RWPE2 (cell line): Measurements from ENCODE around the gene RADIL.

Experiments
- ATAC-seq: fragments of 200-7000 bp; cut with Tn5 transposase; 3 replicates; pipeline ENCODE4 v1.9.1; 2021; ENCODE audit warnings: low read depth
- DNase-seq: peaks from one replicate; pipeline ENCODE4 v3.0.0-alpha.2; 2020; ENCODE audit warnings: low spot score
- H3K27ac ChIP-seq: fragments of 450-650 bp; 2 replicates; pipeline ENCODE4 v1.5.1; 2017; ENCODE audit warnings: mild to moderate bottlenecking; ENCODE audit not compliant: poor library complexity, severe bottlenecking
- H3K27me3 ChIP-seq: fragments of 250-450 bp; sonication (Bioruptor Pico); 2 replicates; pipeline ENCODE4 v1.5.1; 2021; ENCODE audit warnings: mild to moderate bottlenecking, moderate library complexity; ENCODE audit not compliant: insufficient read depth, poor library complexity, severe bottlenecking
- H3K36me3 ChIP-seq: fragments of 250-450 bp; sonication (Bioruptor Pico); 2 replicates; pipeline ENCODE4 v1.5.1; 2020; ENCODE audit warnings: low read depth, mild to moderate bottlenecking, moderate library complexity
- H3K4me1 ChIP-seq: fragments of 250-450 bp; sonication (Bioruptor Pico); 2 replicates; pipeline ENCODE4 v1.5.1; 2021; ENCODE audit warnings: mild to moderate bottlenecking, moderate library complexity; ENCODE audit not compliant: insufficient read depth, poor library complexity, severe bottlenecking
- H3K4me3 ChIP-seq: fragments of 250-450 bp; sonication (Bioruptor Pico); 2 replicates; pipeline ENCODE4 v1.5.1; 2021; ENCODE audit warnings: mild to moderate bottlenecking, moderate library complexity; ENCODE audit not compliant: severe bottlenecking
- H3K9me3 ChIP-seq: fragments of 250-450 bp; sonication (Bioruptor Pico); 2 replicates; pipeline ENCODE4 v1.5.1; 2021; ENCODE audit warnings: mild to moderate bottlenecking, moderate library complexity; ENCODE audit not compliant: severe bottlenecking
- CTCF ChIP-seq: fragments of 450-650 bp; IDR thresholded peaks from one replicate; pipeline ENCODE4 v1.5.1; 2017; ENCODE audit warnings: mild to moderate bottlenecking, moderate library complexity; ENCODE audit not compliant: poor library complexity, severe bottlenecking

RADIL gene

GRCh38 chr7:4819560-4820404, 63.7 kb downstream of the RADIL start:
- DNase-seq (no peak), ATAC-seq (no peak)
- H3K4me3 ChIP-seq, result no peak overlapping the region
- H3K36me3 ChIP-seq, result no peaks in the 10 kb centered on the region
- H3K9me3 ChIP-seq, result no peaks in the 10 kb centered on the region
- no peaks in the 10 kb centered on the region for H3K4me1 ChIP-seq
- no peak for TF ChIP-seq CTCF
- H3K27me3 ChIP-seq, result no peaks in the 10 kb centered on the region
- H3K27ac ChIP-seq, result no peak overlapping the region

DNA sequence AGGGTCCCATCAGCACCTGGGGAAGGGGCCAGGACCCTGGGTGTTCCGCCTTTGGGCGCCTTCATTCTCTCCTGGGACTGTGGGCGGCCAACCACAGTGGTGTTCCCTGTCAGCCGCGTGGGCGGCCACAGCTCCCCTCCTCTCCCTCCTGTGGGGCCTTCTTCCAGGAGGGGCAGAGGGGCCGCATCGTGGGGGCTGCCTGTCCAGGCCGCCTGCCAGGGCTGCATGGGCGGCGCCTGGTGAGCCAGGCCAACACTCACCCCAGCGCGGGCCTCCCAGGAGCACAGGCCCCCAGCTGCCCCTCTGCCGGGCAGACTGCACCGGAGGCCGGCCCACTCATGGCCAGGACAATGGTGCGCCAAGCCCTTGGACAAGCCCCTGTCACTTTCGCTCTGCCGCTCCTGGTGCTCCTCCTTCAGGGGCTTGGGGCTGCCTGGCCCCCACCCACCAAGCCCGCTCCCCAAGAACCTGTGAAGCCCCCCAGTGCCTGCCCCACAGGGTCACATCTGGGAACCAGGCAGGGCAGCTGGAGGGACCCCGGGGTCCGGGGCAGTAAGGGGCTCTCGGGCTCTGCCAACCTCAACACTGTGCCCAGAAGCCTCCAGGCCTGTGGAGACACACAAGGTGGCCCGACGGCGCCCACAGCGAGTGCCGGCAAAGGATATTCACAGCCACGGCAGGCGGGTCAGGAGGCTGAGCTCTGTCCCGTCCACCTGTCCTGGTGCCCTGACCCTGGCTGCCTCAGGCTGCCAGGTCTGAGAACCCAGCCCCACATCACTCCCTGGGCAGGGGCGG, 65.3 kb downstream of the RADIL start:
- no peak for TF ChIP-seq CTCF
- ATAC-seq, result no peak
- Histone ChIP-seq H3K4me1 (no peaks in the 10 kb centered on the region), H3K9me3 (no peaks in the 10 kb centered on the region), H3K4me3 (no peak overlapping the region), H3K36me3 (no peaks in the 10 kb centered on the region), H3K27me3 (no peaks in the 10 kb centered on the region), H3K27ac (no peak overlapping the region)
- DNase-seq, result no peak

DNA sequence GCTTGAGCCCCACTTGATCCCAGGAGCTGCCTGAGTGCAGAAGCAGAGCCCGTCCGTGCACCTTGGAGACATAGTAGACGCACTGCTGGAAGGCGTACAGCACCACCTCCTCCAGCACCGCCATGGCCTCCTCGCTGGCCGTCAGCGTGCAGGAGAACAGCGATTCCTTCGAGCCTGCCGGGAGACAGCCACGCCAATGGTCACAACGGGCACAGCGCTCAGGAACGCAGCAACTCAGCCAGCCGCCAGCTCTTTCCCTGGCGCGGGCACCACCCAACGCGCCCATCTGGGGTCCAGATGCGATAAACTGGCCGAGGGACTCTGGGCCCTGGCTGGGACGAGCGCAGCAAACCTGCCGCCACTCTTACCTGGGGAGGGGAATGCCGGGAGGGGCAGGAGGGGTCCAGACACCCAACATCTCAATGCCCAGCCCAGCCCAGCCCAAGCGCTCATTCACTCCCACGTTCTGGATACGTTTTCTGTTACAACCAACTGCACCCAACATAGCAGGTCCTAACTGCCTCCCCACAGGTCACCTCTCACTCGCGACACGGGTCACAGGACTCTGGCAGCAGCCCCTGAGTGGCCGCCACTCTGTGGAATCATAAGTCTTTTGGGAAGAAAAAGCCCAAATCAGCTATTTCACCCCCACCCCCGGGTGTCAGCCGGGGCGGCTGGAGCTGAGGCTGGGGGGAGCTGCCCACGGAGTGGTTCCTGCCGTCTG, 66.2 kb downstream of the RADIL start:
- H3K4me1 ChIP-seq, result no peaks in the 10 kb centered on the region
- no peaks in the 10 kb centered on the region for H3K27me3 ChIP-seq
- no peak for DNase-seq
- no peaks in the 10 kb centered on the region for H3K36me3 ChIP-seq
- no peak for TF ChIP-seq CTCF
- no peaks in the 10 kb centered on the region for H3K9me3 ChIP-seq
- ATAC-seq, result no peak
- no peak overlapping the region for H3K4me3 ChIP-seq
- H3K27ac ChIP-seq, result no peak overlapping the region

- no peak overlapping the region for H3K4me3 ChIP-seq
- no peak for TF ChIP-seq CTCF
- no peak for DNase-seq
- H3K4me1 ChIP-seq, result no peaks in the 10 kb centered on the region
- H3K9me3 ChIP-seq, result no peaks in the 10 kb centered on the region
- H3K36me3 ChIP-seq, result no peaks in the 10 kb centered on the region
- no peak for ATAC-seq
- no peak overlapping the region for H3K27ac ChIP-seq
- H3K27me3 ChIP-seq, result no peaks in the 10 kb centered on the region
These were observed 67.0 kb downstream of the RADIL start for GRCh38 chr7:4816419-4817080.
